ENCODE results near the gene SYNPO.
A peak's percentile ranks its signal among the peaks of the same experiment; 100 is the strongest.

The SYNPO gene

DNA sequence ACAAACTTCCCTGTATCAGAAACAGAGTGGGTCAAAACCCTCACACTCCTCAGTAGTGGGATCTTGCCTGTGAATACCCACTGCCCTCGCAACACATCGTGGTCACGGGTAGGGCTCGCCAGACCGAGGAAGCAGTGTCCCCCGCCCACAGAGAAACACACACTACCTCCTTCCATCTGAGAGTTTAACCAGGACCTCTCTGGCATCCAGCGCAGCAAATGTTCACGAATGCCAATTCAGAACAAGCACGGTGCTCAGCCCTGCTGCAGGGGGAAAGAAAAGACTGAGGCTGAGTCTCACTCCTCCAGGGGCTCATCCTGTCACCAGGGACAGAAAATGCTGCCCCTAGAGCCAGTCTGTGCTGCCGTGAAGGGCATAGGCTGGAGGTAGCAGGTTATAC, 42.5 kb upstream of the SYNPO start:
- H3K36me3 ChIP-seq = no peaks in the 10 kb centered on the region
- H3K27ac ChIP-seq = peak overlapping the region in 8 of 11 experiments; percentile 72 to 90 (median 82); a peak in 17 of 22 replicates
- no peaks in the 10 kb centered on the region for H4K20me1 ChIP-seq
- peak overlapping the region; percentile 62 to 98 (median 89) for H3K4me2 ChIP-seq
- H3K4me3 ChIP-seq = no peak overlapping the region
- H3K4me1 ChIP-seq = peaks cover 48 to 99% (median 95%) of the 10 kb centered on the region in 10 experiments
- TF ChIP-seq Cebpa-rat (IDR thresholded peaks at IDR 0.05) = no peak
- H3K9me3 ChIP-seq (replicated peaks in 1 of 11) = no peaks in the 10 kb centered on the region
- H3K27me3 ChIP-seq = 0 out of 22 replicates have a peak, but pooled peaks cover 0 to 4% (median 0%) of the 10 kb centered on the region in 11 experiments
- peak overlapping the region in 8 of 11 experiments; percentile 54 to 77 (median 70); a peak in 12 of 22 replicates for H3K9ac ChIP-seq

DNA sequence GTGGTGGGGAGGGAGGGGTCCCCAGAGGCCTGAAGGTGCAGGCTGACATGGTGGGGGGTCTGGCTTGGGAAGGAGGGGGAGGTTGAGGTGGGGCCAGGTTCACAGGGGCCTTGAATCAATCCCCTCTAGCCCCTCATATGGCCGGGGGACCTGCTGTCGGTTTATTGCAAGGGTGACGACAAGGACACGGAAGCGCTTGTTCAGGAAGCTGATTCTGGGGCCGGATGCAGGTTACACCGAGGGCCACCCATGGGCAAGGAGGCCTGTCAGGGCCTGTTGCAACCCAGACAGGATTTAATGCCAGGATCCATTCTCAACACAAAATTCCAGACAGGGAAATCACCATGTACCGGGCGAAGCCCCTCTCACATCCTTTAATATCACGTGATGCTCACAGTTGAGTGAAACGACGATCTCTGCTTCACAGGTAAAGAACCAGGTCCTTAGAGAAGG, 41.6 kb upstream of the SYNPO start:
- Histone ChIP-seq H3K4me2 (peak overlapping the region in 9 of 11 experiments; percentile 81 to 98 (median 92); a peak in 17 of 22 replicates), H3K4me1 (peaks cover 48 to 99% (median 93%) of the 10 kb centered on the region in 10 experiments), H3K27me3 (0 out of 22 replicates have a peak, but pooled peaks cover 0 to 4% (median 0%) of the 10 kb centered on the region in 11 experiments), H3K9me3 (replicated peaks in 1 of 11) (no peaks in the 10 kb centered on the region), H3K9ac (peak overlapping the region in 3 of 11 experiments; percentile 0 to 80 (median 43); a peak in 4 of 22 replicates), H3K4me3 (no peak overlapping the region), H3K36me3 (no peaks in the 10 kb centered on the region), H3K27ac (peak overlapping the region in 8 of 11 experiments; percentile 72 to 90 (median 82); a peak in 15 of 22 replicates), H4K20me1 (no peaks in the 10 kb centered on the region)
- TF ChIP-seq Cebpa-rat (IDR thresholded peaks at IDR 0.05) = no peak

DNA sequence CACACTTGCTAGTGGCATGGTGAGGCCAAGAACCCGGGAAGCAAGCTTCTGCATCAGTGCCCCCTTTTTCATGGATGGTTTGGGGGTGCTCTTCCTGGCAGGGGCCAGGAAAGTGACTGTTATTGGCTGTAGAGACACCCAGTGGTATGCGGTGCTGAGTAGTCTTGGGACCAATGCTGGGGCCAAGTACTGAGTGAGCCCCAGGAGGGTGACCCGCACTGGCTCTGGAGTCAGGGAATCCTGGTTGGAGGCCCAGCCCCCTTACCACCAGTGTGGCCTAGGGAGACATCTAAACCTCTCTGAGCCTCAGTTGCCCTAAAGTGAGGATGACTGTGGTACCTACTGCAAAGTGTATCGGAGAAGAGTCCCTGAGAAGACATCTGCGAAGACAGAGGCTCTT, 41.2 kb upstream of the SYNPO start:
- Histone ChIP-seq H3K4me1 (peaks cover 48 to 99% (median 89%) of the 10 kb centered on the region in 10 experiments), H3K36me3 (no peaks in the 10 kb centered on the region), H3K9ac (peak overlapping the region in 4 of 11 experiments; percentile 0 to 80 (median 60); a peak in 4 of 22 replicates), H3K27ac (peak overlapping the region in 8 of 11 experiments; percentile 72 to 90 (median 82); a peak in 15 of 22 replicates), H3K4me3 (no peak overlapping the region), H3K27me3 (0 out of 22 replicates have a peak, but pooled peaks cover 0 to 4% (median 0%) of the 10 kb centered on the region in 11 experiments), H4K20me1 (no peaks in the 10 kb centered on the region), H3K9me3 (replicated peaks in 1 of 11) (no peaks in the 10 kb centered on the region), H3K4me2 (peak overlapping the region in 9 of 11 experiments; percentile 81 to 98 (median 92); a peak in 16 of 22 replicates)
- no peak for TF ChIP-seq Cebpa-rat (IDR thresholded peaks at IDR 0.05)

DNA sequence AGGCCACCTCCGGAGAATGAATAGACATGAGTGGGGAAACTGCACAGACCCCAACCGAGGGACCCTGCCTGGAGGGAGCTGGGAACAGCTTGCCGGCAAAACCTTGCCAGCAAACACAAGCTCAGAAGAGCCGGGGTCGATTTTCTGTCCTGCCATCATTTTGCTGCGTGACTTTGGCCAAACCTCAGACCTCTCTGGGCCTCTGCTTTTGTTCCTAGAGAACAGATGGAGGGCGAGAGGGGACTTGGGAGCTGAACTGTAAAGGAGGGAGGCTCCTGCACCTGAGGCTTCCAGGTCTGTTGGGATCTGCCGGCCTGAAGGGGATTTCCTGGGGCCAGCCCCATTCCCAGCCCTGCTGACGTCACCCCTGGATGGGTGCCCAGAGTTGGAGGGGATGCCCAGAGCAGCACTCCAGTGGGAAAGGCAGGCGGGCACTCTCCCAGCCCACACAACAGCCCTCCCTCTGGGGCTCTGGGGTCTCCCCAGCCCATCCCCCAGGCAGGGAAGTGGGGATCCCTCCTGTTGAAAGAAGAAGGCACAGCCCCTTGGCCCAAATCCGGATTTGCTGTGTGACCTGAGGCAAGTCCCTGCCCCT, 40.4 kb upstream of the SYNPO start:
- H3K9ac ChIP-seq = peak overlapping the region in 9 of 11 experiments; percentile 26 to 82 (median 56); a peak in 14 of 22 replicates
- TF ChIP-seq Cebpa-rat (IDR thresholded peaks at IDR 0.05) = no peak
- peaks cover 46 to 97% (median 82%) of the 10 kb centered on the region in 10 experiments for H3K4me1 ChIP-seq

DNA sequence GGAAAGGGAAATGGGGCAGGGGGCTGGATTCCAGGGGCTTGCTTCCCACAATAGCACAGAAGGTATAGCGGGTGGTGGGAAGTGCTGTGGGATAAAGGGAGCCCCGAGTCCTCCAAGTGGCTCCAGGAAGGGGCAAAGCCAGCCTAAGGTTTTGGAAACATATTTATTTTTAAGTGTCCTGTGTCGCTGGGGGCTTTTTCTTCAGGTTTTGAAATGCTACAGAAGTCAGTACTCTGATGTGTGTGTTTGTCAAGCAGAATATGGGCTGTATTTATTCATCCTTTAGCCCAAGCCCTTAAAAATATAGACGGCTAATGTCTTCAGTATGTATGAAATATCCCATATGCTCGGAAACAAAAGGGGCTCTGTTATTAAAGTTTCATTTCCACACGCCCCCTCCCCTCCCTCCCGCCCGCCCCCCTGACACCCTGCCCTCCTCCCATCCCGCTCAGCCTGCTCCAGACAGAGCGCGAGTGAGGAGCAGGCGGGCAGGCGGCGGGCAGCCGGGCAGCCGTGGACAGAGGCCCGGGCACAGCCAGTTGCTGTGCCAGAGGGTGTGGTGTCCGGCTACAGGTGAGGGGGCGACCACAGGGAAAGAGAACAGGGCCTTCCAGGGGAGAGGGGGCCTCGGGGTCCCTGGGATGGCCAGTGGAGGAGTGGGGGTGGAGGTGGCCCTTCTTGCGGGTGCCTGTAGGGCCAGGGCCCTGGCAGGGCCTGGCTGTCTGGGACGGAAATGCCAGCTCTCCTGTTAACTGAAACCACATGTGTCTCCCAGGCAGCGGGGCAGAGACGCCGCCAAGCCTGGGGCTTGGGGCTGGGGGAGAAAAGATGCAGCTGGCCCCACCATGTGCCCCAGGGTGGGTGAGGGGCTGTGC, 39.6 kb upstream of the SYNPO start:
- peak overlapping the region in 7 of 10 experiments; percentile 9 to 44 (median 35); a peak in 9 of 20 replicates for H3K4me3 ChIP-seq
- TF ChIP-seq Cebpa-rat (IDR thresholded peaks at IDR 0.05) = no peak
- H4K20me1 ChIP-seq = no peaks in the 10 kb centered on the region
- peak overlapping the region in 9 of 11 experiments; percentile 25 to 90 (median 82); a peak in 17 of 22 replicates for H3K27ac ChIP-seq
- H3K4me1 ChIP-seq = peaks cover 40 to 97% (median 76%) of the 10 kb centered on the region in 10 experiments
- H3K36me3 ChIP-seq = no peaks in the 10 kb centered on the region
- peak overlapping the region; percentile 42 to 82 (median 73); a peak in 19 of 22 replicates for H3K9ac ChIP-seq
- H3K9me3 ChIP-seq (replicated peaks in 1 of 11) = no peaks in the 10 kb centered on the region
- H3K4me2 ChIP-seq = peak overlapping the region; percentile 49 to 98 (median 89)
- 0 out of 22 replicates have a peak, but pooled peaks cover 0 to 4% (median 0%) of the 10 kb centered on the region in 11 experiments for H3K27me3 ChIP-seq

More for the DNA sequence above, 40.4 kb upstream of the SYNPO start:
- no peaks in the 10 kb centered on the region for H3K9me3 ChIP-seq (replicated peaks in 1 of 11)
- H3K27me3 ChIP-seq = 0 out of 22 replicates have a peak, but pooled peaks cover 0 to 4% (median 0%) of the 10 kb centered on the region in 11 experiments
- H3K4me3 ChIP-seq = peak overlapping the region in 2 of 10 experiments; percentile 12 to 40; a peak in 1 of 20 replicates
- no peaks in the 10 kb centered on the region for H3K36me3 ChIP-seq
- no peaks in the 10 kb centered on the region for H4K20me1 ChIP-seq
- H3K27ac ChIP-seq = peak overlapping the region in 8 of 11 experiments; percentile 72 to 90 (median 82); a peak in 16 of 22 replicates
- peak overlapping the region; percentile 41 to 98 (median 89) for H3K4me2 ChIP-seq

DNA sequence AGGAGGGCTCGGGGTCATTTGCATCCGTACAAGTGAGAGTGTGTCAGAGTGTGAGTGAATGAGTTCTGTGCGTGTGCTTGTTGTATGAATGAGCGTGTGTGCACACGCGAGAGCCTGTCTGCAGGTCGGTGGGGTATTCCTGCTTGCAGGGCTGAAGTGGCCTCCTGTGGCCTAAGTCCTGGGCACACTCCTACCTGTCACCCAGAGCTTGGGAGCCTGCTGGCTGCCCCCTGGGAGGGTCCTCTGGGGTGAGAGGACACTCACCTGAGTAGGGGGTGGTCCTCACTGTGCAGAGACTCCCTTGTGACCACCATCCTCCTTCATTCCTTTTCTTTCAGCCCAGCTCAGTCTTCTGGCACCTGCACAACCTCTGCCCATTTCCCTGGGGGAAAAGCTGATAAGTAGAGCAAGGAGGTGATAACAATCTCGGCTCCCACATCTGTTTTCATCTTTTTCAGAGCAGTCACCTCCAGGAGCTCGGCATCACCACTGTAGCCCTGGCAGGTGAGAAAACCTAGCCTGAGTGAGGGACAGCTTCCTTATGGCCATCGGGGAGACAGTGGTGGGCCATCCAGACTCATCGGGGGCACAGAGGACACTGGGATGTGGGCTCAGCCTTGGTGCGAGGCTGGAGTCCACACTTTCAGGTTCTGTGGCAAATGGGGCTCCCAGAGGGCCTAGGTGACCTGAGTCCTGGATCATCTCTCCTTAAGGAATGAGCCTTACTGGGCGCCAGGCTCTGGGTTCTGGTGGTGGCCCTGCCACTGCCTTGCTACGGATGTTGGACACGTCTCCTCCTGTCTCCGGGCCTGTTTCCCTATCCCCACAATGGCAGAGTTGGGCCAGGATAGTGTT, 38.7 kb upstream of the SYNPO start:
- H3K9ac ChIP-seq = peak overlapping the region; percentile 42 to 82 (median 73); a peak in 18 of 22 replicates
- H4K20me1 ChIP-seq = no peaks in the 10 kb centered on the region
- H3K27me3 ChIP-seq = 0 out of 22 replicates have a peak, but pooled peaks cover 0 to 4% (median 0%) of the 10 kb centered on the region in 11 experiments
- H3K4me3 ChIP-seq = peak overlapping the region in 7 of 10 experiments; percentile 9 to 44 (median 35); a peak in 8 of 20 replicates
- H3K4me1 ChIP-seq = peaks cover 31 to 97% (median 75%) of the 10 kb centered on the region in 10 experiments
- H3K4me2 ChIP-seq = peak overlapping the region; percentile 49 to 98 (median 86)
- H3K9me3 ChIP-seq (replicated peaks in 1 of 11) = no peaks in the 10 kb centered on the region
- peak overlapping the region in 9 of 11 experiments; percentile 25 to 90 (median 77); a peak in 16 of 22 replicates for H3K27ac ChIP-seq
- TF ChIP-seq Cebpa-rat (IDR thresholded peaks at IDR 0.05) = no peak
- H3K36me3 ChIP-seq = no peaks in the 10 kb centered on the region

DNA sequence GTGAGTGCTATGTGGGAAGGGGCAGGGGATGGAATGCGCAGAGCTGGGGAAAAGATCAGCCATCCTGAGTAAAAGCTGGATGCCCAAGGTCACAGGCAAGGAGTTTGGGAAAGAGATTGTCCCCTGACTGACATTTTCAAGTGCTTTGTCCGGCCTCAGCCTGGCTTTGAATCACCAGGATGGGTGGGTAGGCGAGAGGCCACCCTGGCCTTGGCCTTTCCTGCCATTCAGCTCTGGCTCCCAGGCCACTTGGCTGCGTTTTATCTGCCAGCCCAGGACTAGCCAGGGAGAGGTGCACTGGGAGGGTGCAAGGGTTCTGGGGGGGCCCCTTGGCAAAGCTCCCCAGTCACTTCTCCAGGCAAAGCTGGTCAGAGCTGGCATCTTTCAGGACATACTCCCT, 37.4 kb upstream of the SYNPO start:
- no peak for TF ChIP-seq Cebpa-rat (IDR thresholded peaks at IDR 0.05)
- 0 out of 22 replicates have a peak, but pooled peaks cover 0 to 4% (median 0%) of the 10 kb centered on the region in 11 experiments for H3K27me3 ChIP-seq
- H3K9ac ChIP-seq = no peak overlapping the region
- peaks cover 18 to 96% (median 69%) of the 10 kb centered on the region in 10 experiments for H3K4me1 ChIP-seq
- no peaks in the 10 kb centered on the region for H4K20me1 ChIP-seq
- H3K27ac ChIP-seq = peak overlapping the region in 1 of 11 experiments; percentile 26; a peak in 1 of 22 replicates
- H3K4me3 ChIP-seq = no peak overlapping the region
- peak overlapping the region in 6 of 11 experiments; percentile 2 to 96 (median 26); a peak in 9 of 22 replicates for H3K4me2 ChIP-seq
- no peaks in the 10 kb centered on the region for H3K36me3 ChIP-seq
- H3K9me3 ChIP-seq (replicated peaks in 1 of 11) = no peaks in the 10 kb centered on the region
